ENCODE measurements around the gene PDE6H. TPM values are rescaled to one million over a fixed set of nuclear protein-coding genes. Genes with fewer than 3 reads are reported as not detected.

The PDE6H gene
- total RNA-seq (not detected), total RNA-seq (0 to 0.20 (median 0) reads per million in 172 experiments)
- not detected for polyA plus RNA-seq (2013, experiment 1 of 2)
- not detected for polyA plus RNA-seq (2013, experiment 2 of 2)

DNA sequence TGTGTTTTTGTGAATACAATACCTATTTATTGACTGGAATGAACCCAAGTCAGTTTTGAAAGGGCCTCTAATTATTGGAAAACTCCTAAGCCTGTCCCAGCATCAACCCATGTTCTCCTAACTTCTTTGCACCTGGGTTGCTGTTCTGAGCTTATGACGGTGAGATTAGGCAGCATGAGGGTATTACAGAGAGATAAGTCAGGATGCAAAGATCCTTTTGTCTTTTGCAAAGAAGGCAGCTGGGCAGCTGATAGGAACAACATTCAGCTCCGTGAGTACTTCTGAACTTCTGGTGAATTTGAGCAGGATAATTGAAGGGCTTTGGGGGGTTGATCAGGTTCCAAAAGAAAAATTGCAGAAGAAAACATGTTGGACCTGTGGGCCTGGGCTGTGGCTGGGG is at the start of gene PDE6H:
Gene PDE6H (plus strand): TSS at position 227 of the 400 bp plus-strand sequence. CDS start 4,971 bp downstream, outside the sequence.
- Mint-ChIP-seq H3K4me1 (ENCODE audit: low read depth) (peaks cover 56% of the 10 kb centered on the region), H3K27me3 (no peaks in the 10 kb centered on the region), H3K4me3 (no peak within 1 kb of the TSS), H3K27ac (no peak within 1 kb of the TSS), H3K36me3 (ENCODE audit: low read depth) (no peaks in the 10 kb centered on the region), H3K9me3 (no peaks in the 10 kb centered on the region)
- intact Hi-C loops (cut with DNase I, micrococcal nuclease): loop anchor here in 1 of 2 experiments (2.0 kb wide), 1 partner anchor 16 kb away; no protein-coding TSS in a partner anchor
- H3K9me3 ChIP-seq (ENCODE audit: control insufficient read depth in 1 of 2, insufficient read depth in 1 of 2, low read length in 2 of 2): no peaks in the 10 kb centered on the region
- no peak for ATAC-seq (ENCODE audit: poor library complexity)
- DNase-seq: no peak
- no peak for TF ChIP-seq CTCF (IDR thresholded peaks at IDR 0.05)
- H3K4me1 ChIP-seq (ENCODE audit: insufficient read depth, low read length): peaks cover 5% of the 10 kb centered on the region
- ChIA-PET POLR2A (no interaction called here), CTCF (interaction anchor here (1.0 to 1.2 kb wide), 2 partner anchors 9 to 37 kb away, joined by 3 read pairs; no protein-coding TSS in a partner anchor)
- no peaks in the 10 kb centered on the region for H3K36me3 ChIP-seq (ENCODE audit: insufficient read depth, low read length)
- no peak within 1 kb of the TSS for H3K4me3 ChIP-seq (ENCODE audit: low read length)
- H3K27me3 ChIP-seq (ENCODE audit: control insufficient read depth in 1 of 2, insufficient read depth in 2 of 2, low read length in 2 of 2): no peaks in the 10 kb centered on the region
- H3K27ac ChIP-seq (ENCODE audit: low read depth in 1 of 2, low read length in 2 of 2): no peak within 1 kb of the TSS

- no peak for TF ChIP-seq CTCF (IDR thresholded peaks at IDR 0.05)
- Mint-ChIP-seq H3K4me3 (no peak overlapping the region), H3K27ac (no peak overlapping the region), H3K9me3 (no peaks in the 10 kb centered on the region), H3K36me3 (ENCODE audit: low read depth) (peaks cover 70% of the 10 kb centered on the region), H3K27me3 (no peaks in the 10 kb centered on the region), H3K4me1 (ENCODE audit: low read depth) (peaks cover 27% of the 10 kb centered on the region)
- Histone ChIP-seq H3K4me3 (ENCODE audit: low read length) (no peak overlapping the region), H3K36me3 (ENCODE audit: insufficient read depth, low read length) (peaks cover 44% of the 10 kb centered on the region), H3K27me3 (ENCODE audit: control insufficient read depth in 1 of 2, insufficient read depth in 2 of 2, low read length in 2 of 2) (no peaks in the 10 kb centered on the region), H3K9me3 (ENCODE audit: control insufficient read depth in 1 of 2, insufficient read depth in 1 of 2, low read length in 2 of 2) (no peaks in the 10 kb centered on the region), H3K27ac (ENCODE audit: low read depth in 1 of 2, low read length in 2 of 2) (no peak overlapping the region), H3K4me1 (ENCODE audit: insufficient read depth, low read length) (peaks cover 15% of the 10 kb centered on the region)
- POLR2A ChIA-PET: no interaction called here
- intact Hi-C loops (cut with DNase I, micrococcal nuclease): loop anchor here in 1 of 2 experiments (5.0 kb wide), 1 partner anchor 42 kb away; no protein-coding TSS in a partner anchor
- ATAC-seq (ENCODE audit: poor library complexity) (no peak), DNase-seq (no peak)
- CTCF ChIA-PET: no interaction called here
Observed at GRCh38 chr12:14923944-14924343, 48.9 kb upstream of the PDE6H start.

- no peaks in the 10 kb centered on the region for H3K27me3 Mint-ChIP-seq
- TF ChIP-seq CTCF (IDR thresholded peaks at IDR 0.05): no peak
- Histone ChIP-seq H3K36me3 (ENCODE audit: insufficient read depth, low read length) (peaks cover 44% of the 10 kb centered on the region), H3K4me3 (ENCODE audit: low read length) (no peak overlapping the region), H3K4me1 (ENCODE audit: insufficient read depth, low read length) (peaks cover 15% of the 10 kb centered on the region), H3K27ac (ENCODE audit: low read depth in 1 of 2, low read length in 2 of 2) (no peak overlapping the region), H3K9me3 (ENCODE audit: control insufficient read depth in 1 of 2, insufficient read depth in 1 of 2, low read length in 2 of 2) (no peaks in the 10 kb centered on the region), H3K27me3 (ENCODE audit: control insufficient read depth in 1 of 2, insufficient read depth in 2 of 2, low read length in 2 of 2) (no peaks in the 10 kb centered on the region)
- ATAC-seq (ENCODE audit: poor library complexity) (no peak), DNase-seq (no peak)
- H3K27ac Mint-ChIP-seq: no peak overlapping the region
- no peaks in the 10 kb centered on the region for H3K9me3 Mint-ChIP-seq
- H3K36me3 Mint-ChIP-seq (ENCODE audit: low read depth): peaks cover 66% of the 10 kb centered on the region
- H3K4me3 Mint-ChIP-seq: no peak overlapping the region
- ChIA-PET CTCF (no interaction called here), POLR2A (no interaction called here)
- H3K4me1 Mint-ChIP-seq (ENCODE audit: low read depth): peaks cover 23% of the 10 kb centered on the region
- intact Hi-C loops (cut with DNase I, micrococcal nuclease): loop anchor here in 1 of 2 experiments (5.0 kb wide), 1 partner anchor 42 kb away; no protein-coding TSS in a partner anchor
Observed at GRCh38 chr12:14924541-14924940, 48.3 kb upstream of the PDE6H start.
